HepG2 (cell line): Measurements from ENCODE around the gene FBXO10. TPM values are rescaled to one million over a fixed set of nuclear protein-coding genes. Genes with fewer than 3 reads are reported as not detected.
A peak's percentile ranks its signal among the peaks of the same experiment; 100 is the strongest.

Source experiments
- GATA4 ChIP-seq: sonication (generic); IDR thresholded peaks from 2 replicates; pipeline ENCODE4 v1.6.1; 2016; ENCODE audit warnings: antibody characterized with exemption, low read depth, borderline replicate concordance
- MEIS1 ChIP-seq: sonication (generic); formaldehyde crosslinking; IDR thresholded peaks from 2 replicates; pipeline ENCODE4 v1.9.0; 2021; ENCODE audit warnings: mild to moderate bottlenecking, missing genetic modification reagents, moderate library complexity, borderline replicate concordance
- ZNF567 ChIP-seq: sonication (generic); formaldehyde crosslinking; IDR thresholded peaks from 2 replicates; pipeline ENCODE4 v1.8.1; 2023; ENCODE audit warnings: mild to moderate bottlenecking, missing genetic modification reagents, borderline replicate concordance
- ZNF605 ChIP-seq: sonication (generic); formaldehyde crosslinking; IDR thresholded peaks from 2 replicates; pipeline ENCODE4 v1.8.0; 2022; ENCODE audit warnings: mild to moderate bottlenecking, missing genetic modification reagents
- ZNF646 ChIP-seq: sonication (generic); formaldehyde crosslinking; IDR thresholded peaks from 2 replicates; pipeline ENCODE4 v1.9.0; 2021; ENCODE audit warnings: mild to moderate bottlenecking, missing genetic modification reagents
- ZNF761 ChIP-seq: sonication (generic); formaldehyde crosslinking; conservative IDR thresholded peaks from 2 replicates; pipeline ENCODE4 v1.4.0; 2020; ENCODE audit warnings: mild to moderate bottlenecking, missing genetic modification reagents
- polyA plus RNA-seq, 8 experiments: library from polyadenylated mRNA; depleted of rRNA in 3 of 8; stranded (reverse) in 7 of 8; unstranded in 1 of 8; fragments of >200 nt; fragmentation: Illumina TruSeq in 4 of 8; extraction: Trizol in 4 of 8; gene quantifications; 2 replicates each; pipeline versions ENCODE4 v1.2.1 to v1.2.3, GENCODE V29; 2011 to 2016; ENCODE audit warnings: low read depth in 4 of 8, missing spikeins in 1 of 8, mixed read lengths in 1 of 8; ENCODE audit not compliant: insufficient read depth in 1 of 8
- total RNA-seq, 5 experiments: library from RNA; depleted of rRNA; stranded (reverse); fragments of >200 nt; fragmentation: Illumina TruSeq; extraction: Trizol; gene quantifications; 2 replicates each; pipeline ENCODE4 v1.2.3, GENCODE V29; 2016; ENCODE audit warnings: low read depth in 1 of 5

FBXO10 gene
- total and polyA plus RNA-seq, 2 of the 13 experiments (the other 11 are each of a cell fraction or from before 2014, with no cell fraction given) = 3.1 to 5.1 TPM

- TF ChIP-seq ZNF646 (CRISPR knock-in tag) (0 out of 2 replicates have a peak, but pooled peaks have one; percentile 51), MEIS1 (CRISPR knock-in tag) (peak; percentile 10; the same call in 1 of the 2 replicates), ZNF605 (CRISPR knock-in tag) (peak; percentile 35; the same call in 1 of the 2 replicates), ZNF761 (0 out of 2 replicates have a peak, but pooled peaks have one; percentile 4), ZNF567 (CRISPR knock-in tag) (no peak), GATA4 (no peak)
These were observed 89.9 kb downstream of the FBXO10 start (continued) for GRCh38 chr9:37486256-37486615.
